Measurements from ENCODE around the gene HAPLN1.

DNA sequence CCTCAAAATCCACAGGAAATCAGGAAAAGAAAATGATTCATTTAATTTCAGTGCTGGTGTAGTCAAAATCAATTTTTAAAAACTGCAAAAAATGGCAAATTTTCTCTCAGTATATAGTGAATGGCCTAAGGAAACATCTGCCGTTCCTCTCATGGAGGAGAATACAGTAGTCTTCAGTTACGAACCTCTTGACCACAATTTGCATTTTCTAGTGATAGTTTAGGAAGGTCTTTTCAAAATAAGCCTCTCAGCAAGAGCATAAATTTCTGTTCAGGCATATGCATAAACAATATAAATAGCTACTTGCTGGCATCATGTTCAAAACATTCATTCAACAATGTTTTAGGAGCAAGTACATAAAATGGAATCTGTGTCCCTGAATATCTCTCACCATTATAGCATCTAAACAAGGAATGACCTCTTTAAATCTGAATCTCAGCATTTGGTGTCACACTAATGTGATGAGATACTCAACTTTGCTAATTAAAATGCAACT, 33.5 kb downstream of the HAPLN1 start:
- TF ChIP-seq, protein P1, sequence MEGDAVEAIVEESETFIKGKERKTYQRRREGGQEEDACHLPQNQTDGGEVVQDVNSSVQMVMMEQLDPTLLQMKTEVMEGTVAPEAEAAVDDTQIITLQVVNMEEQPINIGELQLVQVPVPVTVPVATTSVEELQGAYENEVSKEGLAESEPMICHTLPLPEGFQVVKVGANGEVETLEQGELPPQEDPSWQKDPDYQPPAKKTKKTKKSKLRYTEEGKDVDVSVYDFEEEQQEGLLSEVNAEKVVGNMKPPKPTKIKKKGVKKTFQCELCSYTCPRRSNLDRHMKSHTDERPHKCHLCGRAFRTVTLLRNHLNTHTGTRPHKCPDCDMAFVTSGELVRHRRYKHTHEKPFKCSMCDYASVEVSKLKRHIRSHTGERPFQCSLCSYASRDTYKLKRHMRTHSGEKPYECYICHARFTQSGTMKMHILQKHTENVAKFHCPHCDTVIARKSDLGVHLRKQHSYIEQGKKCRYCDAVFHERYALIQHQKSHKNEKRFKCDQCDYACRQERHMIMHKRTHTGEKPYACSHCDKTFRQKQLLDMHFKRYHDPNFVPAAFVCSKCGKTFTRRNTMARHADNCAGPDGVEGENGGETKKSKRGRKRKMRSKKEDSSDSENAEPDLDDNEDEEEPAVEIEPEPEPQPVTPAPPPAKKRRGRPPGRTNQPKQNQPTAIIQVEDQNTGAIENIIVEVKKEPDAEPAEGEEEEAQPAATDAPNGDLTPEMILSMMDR (IDR thresholded peaks at IDR 0.05), result no peak
- TF ChIP-seq POLR2A (IDR thresholded peaks at IDR 0.05), result no peak
